ENCODE results near the gene GANC. TPM values are rescaled to one million over a fixed set of nuclear protein-coding genes. Genes with fewer than 3 reads are reported as not detected.

Gene GANC
- total RNA-seq, 6 experiments from 2014 or later = 11.4 to 37.6 (median 18.4) TPM

- Histone ChIP-seq H3K27me3 (no peaks in the 10 kb centered on the region), H3K27ac (no peak overlapping the region), H3K36me3 (peaks cover 0 to 24% (median 9%) of the 10 kb centered on the region in 4 donors), H3K9me3 (no peaks in the 10 kb centered on the region), H3K4me3 (no peak overlapping the region), H3K4me1 (no peaks in the 10 kb centered on the region)
- no peak for ATAC-seq
- intact Hi-C loops (cut with DNase I) = no loop called here
- TF ChIP-seq, protein P1, sequence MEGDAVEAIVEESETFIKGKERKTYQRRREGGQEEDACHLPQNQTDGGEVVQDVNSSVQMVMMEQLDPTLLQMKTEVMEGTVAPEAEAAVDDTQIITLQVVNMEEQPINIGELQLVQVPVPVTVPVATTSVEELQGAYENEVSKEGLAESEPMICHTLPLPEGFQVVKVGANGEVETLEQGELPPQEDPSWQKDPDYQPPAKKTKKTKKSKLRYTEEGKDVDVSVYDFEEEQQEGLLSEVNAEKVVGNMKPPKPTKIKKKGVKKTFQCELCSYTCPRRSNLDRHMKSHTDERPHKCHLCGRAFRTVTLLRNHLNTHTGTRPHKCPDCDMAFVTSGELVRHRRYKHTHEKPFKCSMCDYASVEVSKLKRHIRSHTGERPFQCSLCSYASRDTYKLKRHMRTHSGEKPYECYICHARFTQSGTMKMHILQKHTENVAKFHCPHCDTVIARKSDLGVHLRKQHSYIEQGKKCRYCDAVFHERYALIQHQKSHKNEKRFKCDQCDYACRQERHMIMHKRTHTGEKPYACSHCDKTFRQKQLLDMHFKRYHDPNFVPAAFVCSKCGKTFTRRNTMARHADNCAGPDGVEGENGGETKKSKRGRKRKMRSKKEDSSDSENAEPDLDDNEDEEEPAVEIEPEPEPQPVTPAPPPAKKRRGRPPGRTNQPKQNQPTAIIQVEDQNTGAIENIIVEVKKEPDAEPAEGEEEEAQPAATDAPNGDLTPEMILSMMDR (IDR thresholded peaks at IDR 0.05) = no peak
- TF ChIP-seq POLR2A (IDR thresholded peaks at IDR 0.05) = no peak
- DNase-seq = no peak
- 93% methylated on average over 5 of the region's 5 CpGs for WGBS (ENCODE audit: insufficient coverage, low coverage, low lambda C conversion rate, missing lambda C conversion rate)
Measured at GRCh38 chr15:42356851-42357250, 83.8 kb downstream of the GANC start.

DNA sequence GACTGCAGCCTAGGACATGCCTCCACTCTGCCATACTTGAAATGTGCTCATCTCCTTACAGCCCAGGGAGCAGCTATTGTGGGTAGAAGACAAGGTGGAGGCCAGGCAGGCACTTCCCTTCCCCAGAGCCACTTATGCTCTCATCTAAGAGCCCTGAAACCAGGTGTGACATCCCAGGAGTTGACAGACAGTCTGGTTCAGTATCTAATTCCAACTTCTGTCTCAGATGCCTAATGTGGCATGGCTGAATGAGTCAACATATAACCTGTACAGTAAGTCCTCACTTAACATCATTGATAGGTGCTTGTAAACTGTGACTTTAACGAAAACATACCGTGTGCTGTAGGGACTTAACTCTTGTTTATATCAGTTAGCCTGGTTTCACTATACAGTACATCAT, 85.1 kb downstream of the GANC start:
- WGBS (ENCODE audit: insufficient coverage, low coverage, low lambda C conversion rate, missing lambda C conversion rate) = 95% methylated on average over 2 of the region's 2 CpGs
- H3K4me3 ChIP-seq = no peak overlapping the region
- DNase-seq (no peak), ATAC-seq (no peak)
- H3K9me3 ChIP-seq = no peaks in the 10 kb centered on the region
- H3K27ac ChIP-seq = no peak overlapping the region
- no peaks in the 10 kb centered on the region for H3K4me1 ChIP-seq
- TF ChIP-seq, protein P1 (IDR thresholded peaks at IDR 0.05) = no peak
- TF ChIP-seq POLR2A (IDR thresholded peaks at IDR 0.05) = no peak
- no peaks in the 10 kb centered on the region for H3K27me3 ChIP-seq
- H3K36me3 ChIP-seq = peaks cover 0 to 16% (median 3%) of the 10 kb centered on the region in 4 donors
- intact Hi-C loops (cut with DNase I) = no loop called here

GRCh38 chr15:42359249-42359648, 86.2 kb downstream of the GANC start, which contains the start of gene CAPN3:
TSS of gene CAPN3 (plus strand) at chr15:42359501. CDS start at chr15:42359806, 305 bp downstream.
- no CpG with 5 or more reads among the region's 1 CpG for WGBS (ENCODE audit: insufficient coverage, low coverage, low lambda C conversion rate, missing lambda C conversion rate)
- no peak for TF ChIP-seq POLR2A (IDR thresholded peaks at IDR 0.05)
- TF ChIP-seq, protein P1 (IDR thresholded peaks at IDR 0.05) = no peak

GRCh38 chr15:42359985-42360384, 87.0 kb downstream of the GANC start:
- no peak for TF ChIP-seq POLR2A (IDR thresholded peaks at IDR 0.05)
- TF ChIP-seq, protein P1 (IDR thresholded peaks at IDR 0.05) = no peak
- whole genome bisulfite sequencing (ENCODE audit: insufficient coverage, low coverage, low lambda C conversion rate, missing lambda C conversion rate) = 83% methylated on average over 6 of the region's 7 CpGs
- ATAC-seq (no peak), DNase-seq (no peak)
- Histone ChIP-seq H3K36me3 (peaks cover 0 to 8% (median 0%) of the 10 kb centered on the region in 4 donors), H3K27me3 (no peaks in the 10 kb centered on the region), H3K27ac (no peak overlapping the region), H3K9me3 (no peaks in the 10 kb centered on the region), H3K4me1 (no peaks in the 10 kb centered on the region), H3K4me3 (no peak overlapping the region)
- intact Hi-C loops (cut with DNase I) = no loop called here

More at GRCh38 chr15:42359249-42359648, 86.2 kb downstream of the GANC start, which contains the start of gene CAPN3:
- H3K27me3 ChIP-seq = no peaks in the 10 kb centered on the region
- ATAC-seq (no peak), DNase-seq (no peak)
- H3K9me3 ChIP-seq = no peaks in the 10 kb centered on the region
- no peak within 1 kb of the TSS for H3K4me3 ChIP-seq
- no peak within 1 kb of the TSS for H3K27ac ChIP-seq
- no peaks in the 10 kb centered on the region for H3K4me1 ChIP-seq
- intact Hi-C loops (cut with DNase I) = no loop called here
- H3K36me3 ChIP-seq = peaks cover 0 to 8% (median 0%) of the 10 kb centered on the region in 4 donors
